Calu3 (cell line): ENCODE data around the gene KIF16B. TPM values are rescaled to one million over a fixed set of nuclear protein-coding genes. Genes with fewer than 3 reads are reported as not detected.

Source experiments
- BruUV-seq: library from RNA; stranded (reverse); fragments of 400-500 nt; replicated peaks from 2 replicates; lab custom pipeline; 2021; lab: Mats Ljungman, UMichigan
- CTCF ChIA-PET: fragments of 300-600 bp; sonication (Branson Sonifier 250); formaldehyde crosslinking; loops from one replicate; lab custom pipeline; 2022; ENCODE audit warnings: antibody characterized with exemption; lab: Charles Lee
- DNase-seq: peaks from one replicate; pipeline ENCODE4 v3.0.0; 2022
- H3K27ac Mint-ChIP-seq: one replicate; pipeline ENCODE4 v1.8.0; 2022; ENCODE audit warnings: mixed read lengths; ENCODE audit not compliant: unreplicated experiment
- H3K27me3 Mint-ChIP-seq: one replicate; pipeline ENCODE4 v1.8.0; 2022; ENCODE audit warnings: mixed read lengths; ENCODE audit not compliant: unreplicated experiment
- H3K36me3 Mint-ChIP-seq: one replicate; pipeline ENCODE4 v1.8.0; 2022; ENCODE audit warnings: mild to moderate bottlenecking, moderate library complexity, mixed read lengths; ENCODE audit not compliant: insufficient read depth, unreplicated experiment
- H3K4me1 Mint-ChIP-seq: one replicate; pipeline ENCODE4 v1.8.0; 2022; ENCODE audit warnings: mild to moderate bottlenecking, low read depth, mixed read lengths; ENCODE audit not compliant: unreplicated experiment
- H3K4me3 Mint-ChIP-seq: one replicate; pipeline ENCODE4 v1.8.0; 2022; ENCODE audit warnings: mild to moderate bottlenecking, low read depth, moderate library complexity, mixed read lengths; ENCODE audit not compliant: unreplicated experiment
- H3K9me3 Mint-ChIP-seq: one replicate; pipeline ENCODE4 v1.8.0; 2022; ENCODE audit warnings: low read depth, mixed read lengths; ENCODE audit not compliant: unreplicated experiment
- intact Hi-C: fragments of 100-400 bp; cut with micrococcal nuclease; formaldehyde crosslinking; loops from one replicate; pipeline ENCODE4 v1.10.0; 2022; ENCODE audit not compliant: unreplicated experiment
- total RNA-seq: library from RNA; stranded (reverse); gene quantifications from 2 replicates; pipeline ENCODE4 v1.2.3, GENCODE V29; 2022
- TF ChIP-seq, protein P1 (sequence below): fragments of 200-600 bp; IDR thresholded peaks from one replicate; pipeline ENCODE4 v1.8.0; 2022; ENCODE audit warnings: antibody characterized with exemption; ENCODE audit not compliant: unreplicated experiment

Gene KIF16B
- total RNA-seq, 1 experiment from 2014 or later, result 4.3 TPM

DNA sequence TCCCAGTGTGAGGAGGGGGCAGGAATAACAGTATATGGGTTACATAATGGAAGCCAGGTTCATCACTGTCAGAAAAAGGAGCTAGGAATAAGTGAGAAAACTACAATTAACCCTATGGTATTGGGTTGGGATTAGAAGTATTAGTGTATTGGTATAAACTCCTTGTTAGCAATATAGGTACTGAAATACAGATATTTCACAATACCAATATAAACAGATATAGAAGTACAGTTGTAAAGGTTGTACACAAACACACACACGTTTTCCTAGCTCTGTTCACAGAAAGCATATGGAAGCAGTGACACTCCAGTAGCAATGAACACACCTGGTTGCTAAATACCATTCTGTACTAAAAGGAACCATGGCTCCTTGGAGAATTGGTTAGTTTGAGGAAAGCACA, 148.5 kb downstream of the KIF16B start:
- CTCF ChIA-PET, result no interaction called here
- TF ChIP-seq, protein P1, sequence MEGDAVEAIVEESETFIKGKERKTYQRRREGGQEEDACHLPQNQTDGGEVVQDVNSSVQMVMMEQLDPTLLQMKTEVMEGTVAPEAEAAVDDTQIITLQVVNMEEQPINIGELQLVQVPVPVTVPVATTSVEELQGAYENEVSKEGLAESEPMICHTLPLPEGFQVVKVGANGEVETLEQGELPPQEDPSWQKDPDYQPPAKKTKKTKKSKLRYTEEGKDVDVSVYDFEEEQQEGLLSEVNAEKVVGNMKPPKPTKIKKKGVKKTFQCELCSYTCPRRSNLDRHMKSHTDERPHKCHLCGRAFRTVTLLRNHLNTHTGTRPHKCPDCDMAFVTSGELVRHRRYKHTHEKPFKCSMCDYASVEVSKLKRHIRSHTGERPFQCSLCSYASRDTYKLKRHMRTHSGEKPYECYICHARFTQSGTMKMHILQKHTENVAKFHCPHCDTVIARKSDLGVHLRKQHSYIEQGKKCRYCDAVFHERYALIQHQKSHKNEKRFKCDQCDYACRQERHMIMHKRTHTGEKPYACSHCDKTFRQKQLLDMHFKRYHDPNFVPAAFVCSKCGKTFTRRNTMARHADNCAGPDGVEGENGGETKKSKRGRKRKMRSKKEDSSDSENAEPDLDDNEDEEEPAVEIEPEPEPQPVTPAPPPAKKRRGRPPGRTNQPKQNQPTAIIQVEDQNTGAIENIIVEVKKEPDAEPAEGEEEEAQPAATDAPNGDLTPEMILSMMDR, result no peak
- BruUV-seq, result no TSS peak
- H3K9me3 Mint-ChIP-seq, result no peaks in the 10 kb centered on the region
- no peaks in the 10 kb centered on the region for H3K4me1 Mint-ChIP-seq
- no peak overlapping the region for H3K27ac Mint-ChIP-seq
- H3K36me3 Mint-ChIP-seq, result peaks cover 9% of the 10 kb centered on the region
- intact Hi-C loops, result no loop called here
- no peaks in the 10 kb centered on the region for H3K27me3 Mint-ChIP-seq
- no peak overlapping the region for H3K4me3 Mint-ChIP-seq
- DNase-seq, result no peak

DNA sequence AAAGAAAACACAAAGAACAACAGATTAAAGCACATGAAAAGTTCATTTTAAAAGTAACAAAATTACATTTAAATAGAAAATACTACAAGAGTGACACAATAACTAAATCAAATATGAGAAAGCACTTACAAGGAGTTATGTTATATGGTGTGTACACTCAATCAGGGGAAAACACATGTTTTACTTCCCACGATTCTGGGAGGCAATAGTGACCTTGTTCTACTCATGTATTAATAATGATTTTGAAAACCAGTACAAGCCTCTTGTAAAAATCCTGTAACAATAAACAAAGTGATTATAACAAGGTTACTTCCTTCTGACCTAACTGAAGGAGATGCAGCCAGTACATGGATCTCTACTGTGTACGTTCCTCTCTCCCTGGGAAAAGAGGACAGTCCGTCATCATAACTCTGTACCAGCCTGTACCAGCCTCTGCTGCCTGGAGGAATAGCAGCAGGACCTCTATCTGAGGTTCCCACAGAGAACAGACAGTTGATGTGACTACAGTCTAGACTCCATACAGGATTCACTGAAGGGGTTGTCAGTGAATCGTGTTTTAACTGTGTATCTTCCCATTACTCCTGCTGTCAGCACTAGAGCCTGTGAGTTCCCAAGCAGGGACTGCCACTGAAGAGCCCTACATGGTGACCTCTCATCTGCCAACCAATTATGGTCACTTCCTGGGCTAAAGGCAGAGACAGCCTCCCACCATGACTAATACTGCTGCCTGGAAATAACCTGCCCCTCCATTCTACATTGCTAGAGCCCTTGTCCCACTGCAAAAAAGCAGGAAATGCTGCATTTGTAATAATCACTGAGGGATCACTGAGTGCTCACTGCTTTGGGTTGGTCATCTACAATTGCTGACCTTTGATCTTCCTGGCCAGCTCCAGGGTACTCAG, 149.7 kb downstream of the KIF16B start:
- TF ChIP-seq, protein P1, result no peak
- H3K27me3 Mint-ChIP-seq, result no peaks in the 10 kb centered on the region
- no peaks in the 10 kb centered on the region for H3K9me3 Mint-ChIP-seq
- H3K4me3 Mint-ChIP-seq, result no peak overlapping the region
- no TSS peak for BruUV-seq
- intact Hi-C loops, result no loop called here
- H3K4me1 Mint-ChIP-seq, result no peaks in the 10 kb centered on the region
- DNase-seq, result no peak
- CTCF ChIA-PET, result no interaction called here
- no peak overlapping the region for H3K27ac Mint-ChIP-seq
- peaks cover 9% of the 10 kb centered on the region for H3K36me3 Mint-ChIP-seq

DNA sequence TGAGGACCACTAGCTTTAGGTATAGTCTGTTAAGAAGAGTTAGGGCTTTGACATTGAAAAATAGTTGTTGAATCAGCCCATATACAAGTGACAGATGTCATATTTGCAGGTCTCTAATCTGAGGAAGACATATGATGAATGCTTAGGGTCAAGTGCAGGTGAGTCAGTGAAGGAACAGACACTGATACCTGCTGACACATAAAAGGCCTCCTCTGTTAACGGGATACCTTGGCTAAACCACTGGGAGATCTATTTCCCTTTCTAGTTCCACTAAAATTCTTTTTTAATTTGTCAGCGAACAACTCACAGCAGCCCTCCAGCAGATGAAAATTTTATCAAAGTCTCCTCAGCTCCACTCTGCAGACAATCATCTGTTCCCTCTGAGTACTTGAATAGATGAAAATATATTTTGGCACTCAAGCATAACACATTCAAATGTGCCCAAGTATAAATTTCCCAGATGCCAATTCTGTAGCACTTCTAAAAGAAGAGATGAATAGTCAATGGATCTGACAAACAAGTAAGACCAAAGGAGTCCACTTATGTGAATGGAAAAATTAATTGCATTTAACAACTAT, 154.0 kb downstream of the KIF16B start:
- Mint-ChIP-seq H3K36me3 (no peaks in the 10 kb centered on the region), H3K4me1 (peaks cover 8% of the 10 kb centered on the region), H3K27me3 (no peaks in the 10 kb centered on the region), H3K4me3 (no peak overlapping the region), H3K27ac (no peak overlapping the region), H3K9me3 (no peaks in the 10 kb centered on the region)
- no TSS peak for BruUV-seq
- no peak for DNase-seq
- TF ChIP-seq, protein P1, result no peak
- CTCF ChIA-PET, result no interaction called here
- intact Hi-C loops, result no loop called here

DNA sequence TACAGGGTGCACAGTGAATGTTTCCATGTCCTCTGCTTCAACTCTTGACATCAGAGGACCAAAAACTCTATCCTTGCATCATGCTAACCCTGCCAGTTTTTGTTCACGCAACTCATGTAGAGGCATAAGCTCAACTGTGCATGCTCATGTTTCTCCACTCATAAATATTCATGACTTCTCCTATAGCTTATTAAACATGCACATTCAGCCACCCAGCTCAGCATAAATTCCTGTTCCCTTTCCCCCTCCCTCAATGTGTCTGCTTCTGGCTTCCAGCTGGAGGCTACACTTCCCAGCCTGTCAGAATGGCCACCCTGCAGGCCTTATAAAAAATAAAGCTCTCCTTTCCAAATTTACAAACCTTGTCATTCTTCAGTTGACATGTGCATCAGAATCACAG, 154.6 kb downstream of the KIF16B start:
- no peaks in the 10 kb centered on the region for H3K27me3 Mint-ChIP-seq
- no peak overlapping the region for H3K27ac Mint-ChIP-seq
- intact Hi-C loops, result no loop called here
- TF ChIP-seq, protein P1, result no peak
- BruUV-seq, result no TSS peak
- no peak overlapping the region for H3K4me3 Mint-ChIP-seq
- H3K9me3 Mint-ChIP-seq, result no peaks in the 10 kb centered on the region
- H3K36me3 Mint-ChIP-seq, result no peaks in the 10 kb centered on the region
- CTCF ChIA-PET, result no interaction called here
- no peak for DNase-seq
- H3K4me1 Mint-ChIP-seq, result peaks cover 8% of the 10 kb centered on the region
